OCI-LY3 (cell line): ENCODE data around the gene PAM.

ENCODE experiments used
- EZH2phosphoT487 ChIP-seq: fragments of 200-600 bp; shearing (Covaris generic); IDR thresholded peaks from 2 replicates; pipeline ENCODE4 v1.6.1; 2018; ENCODE audit warnings: antibody characterized with exemption, mixed run types, low read depth
- TF ChIP-seq, protein P1 (sequence below): fragments of 200-600, 300-600 bp; sonication (generic); IDR thresholded peaks from 2 replicates; pipeline ENCODE4 v1.5.1; 2014; ENCODE audit warnings: antibody characterized with exemption, low read length, low read depth

DNA sequence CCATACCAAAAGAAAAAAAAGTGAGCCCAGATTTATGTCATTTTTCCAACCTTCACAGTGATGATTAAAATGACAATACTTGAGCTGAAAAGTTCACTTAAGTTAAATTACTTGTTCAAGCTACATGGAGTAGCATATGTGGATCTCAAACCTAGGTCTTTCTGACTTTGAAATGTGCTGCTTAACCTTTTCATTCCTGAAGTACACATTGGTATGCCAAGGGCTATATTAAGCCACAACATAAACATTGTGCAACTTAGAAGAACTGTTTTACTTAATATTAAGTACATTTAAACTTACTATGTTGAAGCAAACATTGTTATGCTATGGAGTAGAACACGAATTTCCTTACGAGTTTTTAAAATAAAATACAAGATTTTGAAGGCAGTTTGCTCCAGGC, 259.9 kb downstream of the PAM start:
- TF ChIP-seq EZH2phosphoT487: no peak
- TF ChIP-seq, protein P1, sequence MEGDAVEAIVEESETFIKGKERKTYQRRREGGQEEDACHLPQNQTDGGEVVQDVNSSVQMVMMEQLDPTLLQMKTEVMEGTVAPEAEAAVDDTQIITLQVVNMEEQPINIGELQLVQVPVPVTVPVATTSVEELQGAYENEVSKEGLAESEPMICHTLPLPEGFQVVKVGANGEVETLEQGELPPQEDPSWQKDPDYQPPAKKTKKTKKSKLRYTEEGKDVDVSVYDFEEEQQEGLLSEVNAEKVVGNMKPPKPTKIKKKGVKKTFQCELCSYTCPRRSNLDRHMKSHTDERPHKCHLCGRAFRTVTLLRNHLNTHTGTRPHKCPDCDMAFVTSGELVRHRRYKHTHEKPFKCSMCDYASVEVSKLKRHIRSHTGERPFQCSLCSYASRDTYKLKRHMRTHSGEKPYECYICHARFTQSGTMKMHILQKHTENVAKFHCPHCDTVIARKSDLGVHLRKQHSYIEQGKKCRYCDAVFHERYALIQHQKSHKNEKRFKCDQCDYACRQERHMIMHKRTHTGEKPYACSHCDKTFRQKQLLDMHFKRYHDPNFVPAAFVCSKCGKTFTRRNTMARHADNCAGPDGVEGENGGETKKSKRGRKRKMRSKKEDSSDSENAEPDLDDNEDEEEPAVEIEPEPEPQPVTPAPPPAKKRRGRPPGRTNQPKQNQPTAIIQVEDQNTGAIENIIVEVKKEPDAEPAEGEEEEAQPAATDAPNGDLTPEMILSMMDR: no peak
